HG03571 (cell line): ENCODE results near the gene CEP41.

Experiments
- ATAC-seq: cut with Tn5 transposase; IDR thresholded peaks from one replicate; pipeline ENCODE4 v1.9.1; 2021; ENCODE audit not compliant: unreplicated experiment

CEP41 gene

GRCh38 chr7:130369831-130370550, 70.8 kb downstream of the CEP41 start:
- ATAC-seq, result no peak

GRCh38 chr7:130369110-130369711, 71.6 kb downstream of the CEP41 start:
- ATAC-seq, result no peak

GRCh38 chr7:130367836-130368746, 72.7 kb downstream of the CEP41 start:
- ATAC-seq, result no peak

- ATAC-seq, result no peak
Observed at GRCh38 chr7:130367088-130367755, 73.6 kb downstream of the CEP41 start.

GRCh38 chr7:130366564-130366963, 74.3 kb downstream of the CEP41 start:
- ATAC-seq, result no peak

- ATAC-seq, result no peak
Observed at GRCh38 chr7:130365511-130366441, 75.0 kb downstream of the CEP41 start.

- ATAC-seq, result no peak
Observed at GRCh38 chr7:130365088-130365487, 75.7 kb downstream of the CEP41 start.

GRCh38 chr7:130364451-130364850, 76.4 kb downstream of the CEP41 start:
- ATAC-seq, result no peak

GRCh38 chr7:130363026-130363847, 77.6 kb downstream of the CEP41 start:
- no peak for ATAC-seq

- ATAC-seq, result no peak
Observed at GRCh38 chr7:130362251-130362816, 78.5 kb downstream of the CEP41 start.

GRCh38 chr7:130361681-130362080, 79.1 kb downstream of the CEP41 start:
- no peak for ATAC-seq

- ATAC-seq, result no peak
Observed at GRCh38 chr7:130360518-130360917, 80.3 kb downstream of the CEP41 start.

GRCh38 chr7:130359276-130359857, 81.4 kb downstream of the CEP41 start:
- ATAC-seq, result no peak

- ATAC-seq, result no peak
Observed at GRCh38 chr7:130358471-130358870, 82.3 kb downstream of the CEP41 start.

GRCh38 chr7:130356876-130357611, 83.8 kb downstream of the CEP41 start:
- ATAC-seq, result no peak

- ATAC-seq, result no peak
Observed at GRCh38 chr7:130356121-130356875, 84.5 kb downstream of the CEP41 start.

GRCh38 chr7:130353196-130353595, 87.6 kb downstream of the CEP41 start:
- no peak for ATAC-seq
